GM12878 (cell line): ENCODE data around the gene BMP2. TPM values are rescaled to one million over a fixed set of nuclear protein-coding genes. Genes with fewer than 3 reads are reported as not detected.

Experiments
- ATAC-seq: fragments of 200-7000 bp; cut with Tn5 transposase; 3 replicates; pipeline ENCODE4 v1.9.1; 2020; ENCODE audit warnings: mild to moderate bottlenecking, moderate library complexity
- BruUV-seq: library from RNA; stranded (reverse); fragments of 400-500 nt; replicated peaks from 2 replicates; lab custom pipeline; 2021; lab: Mats Ljungman, UMichigan
- CTCF ChIA-PET: fragments of 300-600 bp; sonication (Branson Sonifier 250); formaldehyde crosslinking; extraction: SDS; loops from one replicate; lab custom pipeline; 2021; ENCODE audit warnings: inconsistent platforms; lab: Yijun Ruan, JAX
- POLR2A ChIA-PET: fragments of 350-600 bp; formaldehyde crosslinking; extraction: SDS; loops from one replicate; lab custom pipeline; 2021; ENCODE audit warnings: inconsistent platforms; lab: Charles Lee
- RAD21 ChIA-PET: fragments of 300-600 bp; sonication (Branson Sonifier 250); formaldehyde crosslinking; loops from one replicate; lab custom pipeline; 2023; ENCODE audit warnings: antibody characterized with exemption; ENCODE audit not compliant: unreplicated experiment; lab: Charles Lee
- SMC1A ChIA-PET: fragments of 300-600 bp; sonication (Branson Sonifier 250); formaldehyde crosslinking; loops from one replicate; lab custom pipeline; 2023; ENCODE audit not compliant: unreplicated experiment, uncharacterized antibody; lab: Charles Lee
- DNase-seq: peaks from one replicate; pipeline ENCODE4 v3.0.0-alpha.2; 2011; ENCODE audit warnings: low read depth, low spot score
- FAIRE-seq: peaks from 3 replicates; lab custom pipeline; 2011; peaks lifted over from hg19 to GRCh38; lab: Jason Lieb, UNC
- H2AFZ ChIP-seq: 2 replicates; pipeline ENCODE4 v1.6.0; 2011; ENCODE audit warnings: low read depth, low read length, control low read depth; ENCODE audit not compliant: control insufficient read depth
- H3K27ac ChIP-seq: 2 replicates; pipeline ENCODE4 v1.5.1; 2011; ENCODE audit warnings: control low read depth; ENCODE audit not compliant: control insufficient read depth, insufficient read depth
- H3K27me3 ChIP-seq, 2 experiments: replicated peaks in 1 of 2; 2 replicates each; pipeline versions ENCODE4 v1.6.0 to v1.6.1; 2011; ENCODE audit warnings: low read length in 1 of 2; ENCODE audit not compliant: control insufficient read depth in 2 of 2, insufficient read depth in 2 of 2
- H3K36me3 ChIP-seq, 2 experiments: 2 replicates each; pipeline ENCODE4 v1.5.1; 2011; ENCODE audit warnings: low read length in 1 of 2; ENCODE audit not compliant: control insufficient read depth in 2 of 2, insufficient read depth in 2 of 2
- H3K4me1 ChIP-seq: 2 replicates; pipeline ENCODE4 v1.6.1; 2011; ENCODE audit warnings: mild to moderate bottlenecking, low read length, moderate library complexity, mixed read lengths; ENCODE audit not compliant: control insufficient read depth, insufficient read depth
- H3K4me2 ChIP-seq: 2 replicates; pipeline ENCODE4 v1.6.0; 2011; ENCODE audit warnings: control low read depth; ENCODE audit not compliant: control insufficient read depth, insufficient read depth
- H3K4me3 ChIP-seq: fragments of 200-600 bp; sonication (generic); 2 replicates; pipeline ENCODE4 v1.5.1; 2016
- H3K79me2 ChIP-seq: 2 replicates; pipeline ENCODE4 v1.6.0; 2011; ENCODE audit warnings: low read length; ENCODE audit not compliant: control insufficient read depth, insufficient read depth
- H3K9ac ChIP-seq: 2 replicates; pipeline ENCODE4 v1.8.0; 2011; ENCODE audit warnings: low read length, control low read depth, mixed read lengths; ENCODE audit not compliant: control insufficient read depth, insufficient read depth
- H3K9me3 ChIP-seq: replicated peaks from 3 replicates; pipeline ENCODE4 v1.5.1; 2011; ENCODE audit warnings: mild to moderate bottlenecking, low read length; ENCODE audit not compliant: control insufficient read depth, insufficient read depth
- H4K20me1 ChIP-seq: 2 replicates; pipeline ENCODE4 v1.6.0; 2011; ENCODE audit not compliant: control insufficient read depth, insufficient read depth
- ATF2 ChIP-seq: IDR thresholded peaks from 2 replicates; pipeline ENCODE4 v1.6.1; 2012; ENCODE audit warnings: low read length, inconsistent platforms
- E4F1 ChIP-seq: fragments of 450-650 bp; IDR thresholded peaks from 2 replicates; pipeline ENCODE4 v1.6.1; 2018; ENCODE audit warnings: borderline replicate concordance, mild to moderate bottlenecking; ENCODE audit not compliant: partially characterized antibody
- HCFC1 ChIP-seq: fragments of 150-350 bp; IDR thresholded peaks from 2 replicates; pipeline ENCODE4 v1.6.1; 2014; ENCODE audit warnings: low read length
- KDM1A ChIP-seq: fragments of 200-600 bp; sonication (generic); IDR thresholded peaks from 2 replicates; pipeline ENCODE4 v1.6.1; 2016; ENCODE audit warnings: borderline replicate concordance
- RBBP5 ChIP-seq: fragments of 200-600 bp; sonication (generic); conservative IDR thresholded peaks from 2 replicates; pipeline ENCODE4 v1.6.1; 2016
- SIN3A ChIP-seq: IDR thresholded peaks from 2 replicates; pipeline ENCODE4 v1.6.1; 2012; ENCODE audit warnings: low read depth, low read length, improper control_type of control experiment
- SMAD5 ChIP-seq: IDR thresholded peaks from 2 replicates; pipeline ENCODE4 v1.6.1; 2016; ENCODE audit warnings: antibody characterized with exemption, low read depth
- STAT3 ChIP-seq: IDR thresholded peaks from 2 replicates; pipeline ENCODE4 v1.6.1; 2011; ENCODE audit warnings: low read depth, low read length, improper control_type of control experiment
- SUPT20H ChIP-seq: IDR thresholded peaks from 2 replicates; pipeline ENCODE4 v1.6.1; 2011; ENCODE audit warnings: low read depth, mild to moderate bottlenecking, low read length, moderate library complexity, borderline replicate concordance; ENCODE audit not compliant: control insufficient read depth
- WGBS: methylation state at CpG from one replicate; pipeline ENCODE4 v1.1.6; 2016; ENCODE audit warnings: low lambda C conversion rate; ENCODE audit not compliant: insufficient replicate concordance, insufficient coverage; ENCODE audit errors: missing lambda C conversion rate; 5-methylcytosine and 5-hydroxymethylcytosine counted together
- in situ Hi-C: fragments of 300-500 bp; cut with MboI; formaldehyde crosslinking; loops from 9 replicates; pipeline ENCODE4 v1.14.3; 2018; ENCODE audit warnings: mixed read lengths
- intact Hi-C: fragments of 100-400 bp; cut with micrococcal nuclease; formaldehyde crosslinking; loops from one replicate; pipeline ENCODE4 v1.14.2; 2022; ENCODE audit not compliant: unreplicated experiment
- polyA plus RNA-seq, 11 experiments: library from polyadenylated mRNA; depleted of rRNA in 4 of 11; unstranded in 6 of 11; stranded (reverse) in 5 of 11; fragments of >200 nt; fragmentation: Nextera tagmentation in 4 of 11; fragmentation: Illumina TruSeq in 1 of 11; extraction: Ambion mirVana in 4 of 11; extraction: Trizol in 1 of 11; gene quantifications; 1 replicate in 1 of 11; 2 replicates in 10 of 11; pipeline versions ENCODE4 v1.2.1 to v1.2.3, GENCODE V29; 2011 to 2016; ENCODE audit warnings: inconsistent platforms in 2 of 11, missing spikeins in 2 of 11, low read depth in 1 of 11
- total RNA-seq, 4 experiments: library from RNA; depleted of rRNA in 3 of 4; stranded (reverse); fragments of >200 nt in 3 of 4; fragmentation: Illumina TruSeq in 1 of 4; extraction: Trizol in 1 of 4; gene quantifications; 2 replicates each; pipeline versions ENCODE4 v1.2.1 to v1.2.3, GENCODE V29; 2013 to 2021

BMP2 gene
- total and polyA plus RNA-seq, 10 of the 15 experiments (the other 5 are each of a cell fraction or from before 2014, with no cell fraction given), result 0.35 to 3.2 (median 0.71) TPM

- ChIA-PET CTCF (interaction anchor here (1.0 kb wide), 1 partner anchor 12 kb away, joined by 3 read pairs; no protein-coding TSS in a partner anchor), SMC1A (no interaction called here), POLR2A (no interaction called here), RAD21 (no interaction called here)
- Histone ChIP-seq H3K4me3 (no peak overlapping the region), H3K27me3 (no peaks in the 10 kb centered on the region), H4K20me1 (no peaks in the 10 kb centered on the region), H3K27ac (no peak overlapping the region), H3K9ac (no peak overlapping the region), H3K36me3 (no peaks in the 10 kb centered on the region), H3K4me2 (no peak overlapping the region), H3K79me2 (no peaks in the 10 kb centered on the region), H2AFZ (no peak overlapping the region), H3K9me3 (no peaks in the 10 kb centered on the region), H3K4me1 (no peaks in the 10 kb centered on the region)
- in situ Hi-C loops, result no loop called here
- FAIRE-seq (no peak), DNase-seq (no peak), ATAC-seq (no peak)
- WGBS, result 0% methylated on average over 2 of the region's 2 CpGs
- TF ChIP-seq SIN3A (no peak), SMAD5 (no peak), KDM1A (no peak), SUPT20H (no peak), RBBP5 (no peak), ATF2 (no peak), STAT3 (no peak), HCFC1 (no peak), E4F1 (no peak)
- BruUV-seq, result no TSS peak
- intact Hi-C loops, result no loop called here
Measured at GRCh38 chr20:6802227-6802626, 34.7 kb downstream of the BMP2 start.
